Thyroid gland (tissue), 4 donors: ENCODE data around the gene PSMG4. TPM values are rescaled to one million over a fixed set of nuclear protein-coding genes. Genes with fewer than 3 reads are reported as not detected.

ENCODE experiments used
- DNase-seq, 2 donors: peaks; one replicate each; pipeline ENCODE4 v3.0.0-alpha.2; 2019
- H3K27ac ChIP-seq, 3 donors: fragments of 200-600 bp; sonication (generic); 1 replicate in 2 of 3; 2 replicates in 1 of 3; pipeline ENCODE4 v1.5.1; 2016 to 2019; ENCODE audit warnings: mild to moderate bottlenecking in 1 of 3, moderate library complexity in 1 of 3
- H3K27me3 ChIP-seq: fragments of 200-600 bp; sonication (generic); one replicate; pipeline ENCODE4 v1.5.1; 2019
- H3K36me3 ChIP-seq, 2 donors: fragments of 200-600 bp; sonication (generic); one replicate each; pipeline ENCODE4 v1.5.1; 2016 to 2019
- H3K4me1 ChIP-seq, 2 donors: fragments of 200-600 bp; sonication (generic); one replicate each; pipeline ENCODE4 v1.5.1; 2017 to 2019
- H3K4me3 ChIP-seq, 3 donors: fragments of 200-600 bp; sonication (generic); replicated peaks in 1 of 3; 1 replicate in 2 of 3; 2 replicates in 1 of 3; pipeline ENCODE4 v1.5.1; 2016; ENCODE audit warnings: mild to moderate bottlenecking in 1 of 3
- H3K9me3 ChIP-seq: fragments of 200-600 bp; sonication (generic); one replicate; pipeline ENCODE4 v1.5.1; 2017
- POLR2A ChIP-seq, 2 donors: fragments of 450-650 bp; IDR thresholded peaks; one replicate each; pipeline ENCODE4 v1.6.1; 2017; ENCODE audit warnings: antibody characterized with exemption in 2 of 2, mild to moderate bottlenecking in 2 of 2, moderate library complexity in 1 of 2
- WGBS, 2 donors: methylation state at CpG; one replicate each; pipeline ENCODE4 v1.1.5; 2017; 5-methylcytosine and 5-hydroxymethylcytosine counted together
- intact Hi-C: fragments of 100-400 bp; cut with DNase I; formaldehyde crosslinking; loops from one replicate; pipeline ENCODE4 v1.15.1; 2023
- total RNA-seq, 4 donors: library from RNA; depleted of rRNA; stranded (reverse); fragments of >200 nt; gene quantifications; one replicate each; pipeline ENCODE4 v1.2.3, GENCODE V29; 2016
- TF ChIP-seq, protein P1 (sequence below), 6 experiments: fragments of 200-600 bp in 3 of 6; fragments of 450-650 bp in 3 of 6; sonication (generic) in 3 of 6; IDR thresholded peaks; one replicate each; pipeline ENCODE4 v1.5.1; 2016 to 2019; ENCODE audit warnings: antibody characterized with exemption in 6 of 6, mild to moderate bottlenecking in 2 of 6, inconsistent platforms in 1 of 6, moderate library complexity in 1 of 6

Gene PSMG4, protein sequence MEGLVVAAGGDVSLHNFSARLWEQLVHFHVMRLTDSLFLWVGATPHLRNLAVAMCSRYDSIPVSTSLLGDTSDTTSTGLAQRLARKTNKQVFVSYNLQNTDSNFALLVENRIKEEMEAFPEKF
- 10 to 100 TPM; 19.6 to 41.8 (median 34.4) TPM for total RNA-seq

DNA sequence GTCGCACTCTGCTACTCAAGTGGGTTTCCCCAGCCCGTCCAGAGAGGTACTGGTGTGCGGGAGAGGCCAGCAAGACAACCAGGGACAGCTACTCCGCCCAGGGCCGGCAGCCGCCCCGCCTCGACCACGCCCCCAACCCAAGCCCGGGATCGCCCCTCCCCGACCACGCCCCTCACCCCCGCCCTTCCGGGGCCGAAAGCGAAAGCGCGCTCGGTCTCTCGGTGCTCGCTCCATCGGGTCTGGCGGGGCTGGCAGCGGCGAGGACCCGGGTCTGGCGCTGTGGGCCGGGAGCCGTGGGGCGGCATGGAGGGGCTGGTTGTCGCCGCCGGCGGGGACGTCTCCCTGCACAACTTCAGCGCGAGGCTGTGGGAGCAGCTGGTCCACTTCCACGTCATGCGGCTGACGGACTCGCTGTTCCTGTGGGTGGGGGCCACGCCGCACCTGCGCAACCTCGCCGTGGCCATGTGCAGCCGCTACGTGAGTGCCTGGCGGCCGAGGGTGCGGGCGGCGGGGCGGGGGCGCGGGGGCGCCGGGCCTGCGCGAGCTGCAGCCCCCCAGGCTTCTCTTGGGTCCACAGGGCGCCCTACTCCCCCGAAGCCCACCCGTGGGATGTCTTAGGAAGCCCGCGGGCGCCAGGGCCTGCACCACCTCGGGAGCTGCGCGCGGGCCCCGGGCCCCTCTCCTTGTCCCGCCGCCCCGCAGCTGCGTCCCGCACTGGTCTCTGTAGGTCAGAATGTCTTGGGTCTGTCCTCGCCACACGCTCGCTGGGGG lies at the start of gene PSMG4:
Gene PSMG4, plus strand, starts transcription at position 228 of the 771 bp plus-strand sequence. Its CDS starts 76 bp downstream, at position 304.
- H3K4me3 ChIP-seq = peak within 1 kb of the TSS; percentile 57 to 97 (median 81)
- H3K27ac ChIP-seq = peak within 1 kb of the TSS; percentile 43 to 87 (median 69)
- peaks cover 0 to 4% of the 10 kb centered on the region in 2 donors for H3K36me3 ChIP-seq
- peak; percentile 93 to 96 for DNase-seq
- H3K27me3 ChIP-seq = no peaks in the 10 kb centered on the region
- 0 to 3% methylated on average over 7 to 11 of the region's 80 CpGs for WGBS, 2 donors
- intact Hi-C loops = no loop called here
- no peaks in the 10 kb centered on the region for H3K9me3 ChIP-seq
- H3K4me1 ChIP-seq = peaks cover 25% of the 10 kb centered on the region in 2 donors
- peak in 1 of 2 donors; percentile 68 for TF ChIP-seq POLR2A (IDR thresholded peaks at IDR 0.05)
- TF ChIP-seq, protein P1, sequence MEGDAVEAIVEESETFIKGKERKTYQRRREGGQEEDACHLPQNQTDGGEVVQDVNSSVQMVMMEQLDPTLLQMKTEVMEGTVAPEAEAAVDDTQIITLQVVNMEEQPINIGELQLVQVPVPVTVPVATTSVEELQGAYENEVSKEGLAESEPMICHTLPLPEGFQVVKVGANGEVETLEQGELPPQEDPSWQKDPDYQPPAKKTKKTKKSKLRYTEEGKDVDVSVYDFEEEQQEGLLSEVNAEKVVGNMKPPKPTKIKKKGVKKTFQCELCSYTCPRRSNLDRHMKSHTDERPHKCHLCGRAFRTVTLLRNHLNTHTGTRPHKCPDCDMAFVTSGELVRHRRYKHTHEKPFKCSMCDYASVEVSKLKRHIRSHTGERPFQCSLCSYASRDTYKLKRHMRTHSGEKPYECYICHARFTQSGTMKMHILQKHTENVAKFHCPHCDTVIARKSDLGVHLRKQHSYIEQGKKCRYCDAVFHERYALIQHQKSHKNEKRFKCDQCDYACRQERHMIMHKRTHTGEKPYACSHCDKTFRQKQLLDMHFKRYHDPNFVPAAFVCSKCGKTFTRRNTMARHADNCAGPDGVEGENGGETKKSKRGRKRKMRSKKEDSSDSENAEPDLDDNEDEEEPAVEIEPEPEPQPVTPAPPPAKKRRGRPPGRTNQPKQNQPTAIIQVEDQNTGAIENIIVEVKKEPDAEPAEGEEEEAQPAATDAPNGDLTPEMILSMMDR (IDR thresholded peaks at IDR 0.05) = no peak

DNA sequence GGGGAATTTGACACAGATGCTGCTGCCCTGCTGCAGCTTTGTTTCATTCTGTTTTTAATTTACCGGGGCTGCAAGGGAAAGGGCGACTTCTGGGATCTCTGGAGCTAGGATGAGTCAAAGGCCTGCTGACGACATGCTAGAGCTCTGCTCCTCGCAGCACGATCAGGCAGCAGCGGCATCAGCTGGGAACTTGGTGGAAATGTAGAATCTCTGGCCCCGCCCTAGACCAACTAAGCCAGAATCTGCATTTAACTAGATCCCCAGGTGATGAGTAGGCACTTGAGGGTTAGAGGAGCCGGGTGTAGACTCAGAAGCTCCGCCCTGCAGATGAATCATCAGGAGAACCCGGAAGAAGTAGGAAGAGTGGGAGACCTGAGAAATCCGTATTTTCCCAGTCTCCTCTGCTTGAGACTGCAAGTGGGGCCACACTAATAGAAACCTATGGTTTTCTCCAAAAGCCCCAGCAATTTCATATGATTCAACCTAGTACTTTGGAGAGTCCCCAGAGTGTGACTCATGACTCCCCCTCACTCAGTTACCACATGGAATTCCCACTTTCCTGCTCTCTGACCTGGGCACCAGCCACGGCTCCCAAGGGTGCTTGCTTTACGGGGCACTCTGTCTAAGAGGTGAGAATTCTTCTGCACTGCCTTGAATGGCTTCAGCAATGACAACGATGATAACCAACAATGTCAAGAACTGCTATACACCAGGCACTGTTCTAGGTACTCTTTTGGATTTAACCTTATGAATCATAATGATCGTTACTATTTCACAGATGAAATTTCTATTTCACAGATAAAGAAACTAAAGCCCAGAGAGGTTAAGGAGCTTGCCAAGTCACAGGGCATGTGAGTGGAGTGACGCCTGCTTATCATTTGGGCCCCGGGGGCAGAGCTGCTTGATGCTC lies 49.4 kb upstream of the PSMG4 start:
- Histone ChIP-seq H3K27me3 (no peaks in the 10 kb centered on the region), H3K27ac (no peak overlapping the region), H3K4me3 (no peak overlapping the region), H3K4me1 (no peaks in the 10 kb centered on the region), H3K9me3 (no peaks in the 10 kb centered on the region), H3K36me3 (no peaks in the 10 kb centered on the region)
- intact Hi-C loops = no loop called here
- WGBS, 2 donors = 51 to 60% methylated on average over 16 to 17 of the region's 17 CpGs
- DNase-seq = peak; percentile 36 to 39
- TF ChIP-seq POLR2A (IDR thresholded peaks at IDR 0.05) = no peak
- TF ChIP-seq, protein P1 (IDR thresholded peaks at IDR 0.05) = no peak

DNA sequence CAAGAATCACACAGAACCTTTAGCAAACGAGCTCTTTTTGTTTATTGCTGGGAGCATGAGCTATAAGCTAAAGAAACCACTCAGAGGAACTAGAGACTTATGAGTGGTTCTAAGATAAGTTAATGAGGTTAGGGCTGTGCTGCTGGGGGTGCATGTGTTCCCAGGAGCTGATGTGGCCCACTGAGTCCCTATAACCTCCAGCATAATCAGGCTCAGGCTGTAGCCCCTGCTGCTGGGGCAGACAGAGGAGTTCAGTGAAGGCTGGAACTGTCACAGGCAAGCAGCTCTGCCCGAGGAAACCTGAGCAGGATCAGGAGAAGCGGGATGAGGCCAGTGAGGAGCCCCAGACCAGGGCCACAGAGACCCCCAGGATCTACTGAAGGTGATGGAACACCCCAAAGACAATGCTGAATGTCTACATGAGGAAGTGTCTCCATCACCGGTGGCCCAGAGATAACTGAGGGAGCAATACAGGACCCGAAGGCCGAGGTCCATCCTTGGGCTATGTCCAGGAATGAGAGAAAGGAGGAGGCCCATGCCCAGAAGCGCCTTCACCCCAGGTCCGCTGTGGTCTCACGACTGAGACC lies 48.6 kb upstream of the PSMG4 start:
- Histone ChIP-seq H3K36me3 (no peaks in the 10 kb centered on the region), H3K4me3 (no peak overlapping the region), H3K27me3 (no peaks in the 10 kb centered on the region), H3K9me3 (no peaks in the 10 kb centered on the region), H3K27ac (no peak overlapping the region), H3K4me1 (no peaks in the 10 kb centered on the region)
- TF ChIP-seq, protein P1 (IDR thresholded peaks at IDR 0.05) = no peak
- TF ChIP-seq POLR2A (IDR thresholded peaks at IDR 0.05) = no peak
- WGBS, 2 donors = 85 to 93% methylated on average over 9 of the region's 9 CpGs
- intact Hi-C loops = no loop called here
- no peak for DNase-seq

DNA sequence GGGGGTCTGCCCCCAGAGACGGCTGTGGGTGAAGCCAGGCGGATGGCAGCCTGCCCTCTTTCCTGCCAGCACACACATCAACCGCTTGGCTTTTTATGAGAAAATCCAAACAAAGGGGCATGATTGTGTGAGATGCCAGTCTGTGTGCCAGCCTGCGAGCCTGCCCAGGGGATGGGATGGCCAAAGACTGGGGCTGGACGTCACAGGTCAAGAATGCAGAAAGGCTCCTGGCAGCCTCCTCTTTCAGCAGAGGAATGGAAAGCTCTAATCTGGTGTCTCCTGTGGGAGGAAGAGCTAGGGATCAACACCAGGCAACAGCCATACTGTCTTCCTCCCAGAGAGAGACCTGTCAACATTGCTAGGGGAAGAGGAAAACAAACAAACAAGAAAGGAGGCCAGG lies 47.1 kb upstream of the PSMG4 start:
- intact Hi-C loops = no loop called here
- Histone ChIP-seq H3K36me3 (no peaks in the 10 kb centered on the region), H3K4me1 (no peaks in the 10 kb centered on the region), H3K4me3 (no peak overlapping the region), H3K9me3 (no peaks in the 10 kb centered on the region), H3K27ac (no peak overlapping the region), H3K27me3 (no peaks in the 10 kb centered on the region)
- DNase-seq = no peak
- no peak for TF ChIP-seq POLR2A (IDR thresholded peaks at IDR 0.05)
- TF ChIP-seq, protein P1 (IDR thresholded peaks at IDR 0.05) = no peak
- WGBS, 2 donors = 71 to 80% methylated on average over 5 of the region's 5 CpGs
